ENCODE data around the gene RAB11FIP4. TPM values are rescaled to one million over a fixed set of nuclear protein-coding genes. Genes with fewer than 3 reads are reported as not detected.

RAB11FIP4 gene
- total RNA-seq, 1 experiment from 2014 or later, result 54.9 TPM

- CTCF ChIA-PET, result interaction anchor here (1.2 kb wide), 1 partner anchor 21 kb away, joined by 4 read pairs; no protein-coding TSS in a partner anchor
- Mint-ChIP-seq H3K4me1 (peaks cover 7% of the 10 kb centered on the region), H3K36me3 (no peaks in the 10 kb centered on the region), H3K9me3 (no peaks in the 10 kb centered on the region), H3K27me3 (ENCODE audit: low read depth) (peaks cover 29% of the 10 kb centered on the region), H3K27ac (no peak overlapping the region), H3K4me3 (no peak overlapping the region)
- POLR2A ChIA-PET, result no interaction called here
- DNase-seq (ENCODE audit: low spot score) (no peak), ATAC-seq (no peak)
- TF ChIP-seq JAZF1 (CRISPR knock-in tag; IDR thresholded peaks at IDR 0.05), result no peak
- no peak for TF ChIP-seq E2F4 (CRISPR knock-in tag; IDR thresholded peaks at IDR 0.05; ENCODE audit: borderline replicate concordance, low read depth)
- TF ChIP-seq CTCF (IDR thresholded peaks at IDR 0.05), result no peak
- TF ChIP-seq ATF1 (CRISPR knock-in tag; IDR thresholded peaks at IDR 0.05), result no peak
- no peak for TF ChIP-seq PRDM15 (CRISPR knock-in tag; IDR thresholded peaks at IDR 0.05)
- TF ChIP-seq ZNF396 (CRISPR knock-in tag; IDR thresholded peaks at IDR 0.05; ENCODE audit: borderline replicate concordance), result no peak
- TF ChIP-seq IRF2 (CRISPR knock-in tag; IDR thresholded peaks at IDR 0.05; ENCODE audit: borderline replicate concordance, low read depth), result no peak
- no peak for TF ChIP-seq FOXK1 (CRISPR knock-in tag; IDR thresholded peaks at IDR 0.05)
- TF ChIP-seq NR1H2 (CRISPR knock-in tag; IDR thresholded peaks at IDR 0.05), result no peak
These were observed 163.5 kb downstream of the RAB11FIP4 start for GRCh38 chr17:31554930-31555329.

GRCh38 chr17:31556969-31557645 lies 165.6 kb downstream of the RAB11FIP4 start:
- DNase-seq (ENCODE audit: low spot score), result no peak
- Mint-ChIP-seq H3K36me3 (no peaks in the 10 kb centered on the region), H3K27ac (no peak overlapping the region), H3K27me3 (ENCODE audit: low read depth) (peaks cover 41% of the 10 kb centered on the region), H3K4me1 (peaks cover 24% of the 10 kb centered on the region), H3K9me3 (no peaks in the 10 kb centered on the region), H3K4me3 (no peak overlapping the region)
- ChIA-PET CTCF (interaction anchor here (1.2 to 4.6 kb wide), 4 partner anchors 23 to 285 kb away, joined by 3 to 51 read pairs (median 6); no protein-coding TSS in a partner anchor), POLR2A (interaction anchor here (0.6 kb wide), 1 partner anchor 13 kb away, joined by 3 read pairs; no protein-coding TSS in a partner anchor)
- TF ChIP-seq ATF3 (CRISPR knock-in tag; conservative IDR thresholded peaks at IDR 0.05) (no peak), ESRRA (CRISPR knock-in tag; IDR thresholded peaks at IDR 0.05; ENCODE audit: borderline replicate concordance) (0 out of 2 replicates have a peak, but pooled peaks have one; percentile 25)
- no peak for ATAC-seq

- DNase-seq (ENCODE audit: low spot score) (peak; percentile 65), ATAC-seq (peak; percentile 71)
- ChIA-PET POLR2A (interaction anchor here (0.6 kb wide), 1 partner anchor 211 kb away, joined by 3 read pairs; no protein-coding TSS in a partner anchor), CTCF (interaction anchor here (0.7 to 4.6 kb wide), 14 partner anchors 9 to 283 kb away, joined by 3 to 51 read pairs (median 4); no protein-coding TSS in a partner anchor)
- H3K4me3 Mint-ChIP-seq, result peak overlapping the region; percentile 65
- no peak overlapping the region for H3K27ac Mint-ChIP-seq
- H3K36me3 Mint-ChIP-seq, result no peaks in the 10 kb centered on the region
- H3K27me3 Mint-ChIP-seq (ENCODE audit: low read depth), result peaks cover 41% of the 10 kb centered on the region
- peaks cover 31% of the 10 kb centered on the region for H3K4me1 Mint-ChIP-seq
- no peaks in the 10 kb centered on the region for H3K9me3 Mint-ChIP-seq
- no peak for TF ChIP-seq IRF2 (CRISPR knock-in tag; IDR thresholded peaks at IDR 0.05; ENCODE audit: borderline replicate concordance, low read depth)
- no peak for TF ChIP-seq PREB (CRISPR knock-in tag; IDR thresholded peaks at IDR 0.05; ENCODE audit: borderline replicate concordance)
- TF ChIP-seq HMGA2 (CRISPR knock-in tag; IDR thresholded peaks at IDR 0.05), result no peak
- TF ChIP-seq NR2C2 (CRISPR knock-in tag; IDR thresholded peaks at IDR 0.05), result no peak
- no peak for TF ChIP-seq ZNF263 (CRISPR knock-in tag; IDR thresholded peaks at IDR 0.05; ENCODE audit: low read depth)
- TF ChIP-seq ERG (CRISPR knock-in tag; IDR thresholded peaks at IDR 0.05), result no peak
- TF ChIP-seq MYBL2 (CRISPR knock-in tag; IDR thresholded peaks at IDR 0.05), result peak; percentile 63; the same call in 1 of the 2 replicates
- no peak for TF ChIP-seq ZNF317 (CRISPR knock-in tag; IDR thresholded peaks at IDR 0.05; ENCODE audit: borderline replicate concordance, low read depth)
- TF ChIP-seq FOXK1 (CRISPR knock-in tag; IDR thresholded peaks at IDR 0.05), result peak; percentile 65; the same call in 1 of the 2 replicates
- no peak for TF ChIP-seq CREB1 (CRISPR knock-in tag; IDR thresholded peaks at IDR 0.05)
These were observed 167.5 kb downstream of the RAB11FIP4 start for GRCh38 chr17:31558748-31559583.

Measured in WTC11 (cell line).